Nephron progenitor cell (in vitro differentiated cells): Measurements from ENCODE around the gene SEC14L6.

Experiments used
- DNase-seq: peaks from one replicate; pipeline ENCODE4 v3.0.0; 2021
- H3K27ac Mint-ChIP-seq: 2 replicates; pipeline ENCODE4 v1.8.0; 2021; ENCODE audit warnings: mild to moderate bottlenecking, moderate library complexity, mixed read lengths
- H3K27me3 Mint-ChIP-seq: 2 replicates; pipeline ENCODE4 v1.8.0; 2021; ENCODE audit warnings: mild to moderate bottlenecking, low read depth, mixed read lengths; ENCODE audit not compliant: poor library complexity
- H3K36me3 Mint-ChIP-seq: 2 replicates; pipeline ENCODE4 v1.8.0; 2021; ENCODE audit warnings: low read depth, mixed read lengths
- H3K4me1 Mint-ChIP-seq: 2 replicates; pipeline ENCODE4 v1.8.0; 2021; ENCODE audit warnings: mixed read lengths
- H3K4me3 Mint-ChIP-seq: 2 replicates; pipeline ENCODE4 v1.8.0; 2021; ENCODE audit warnings: mild to moderate bottlenecking, moderate library complexity, mixed read lengths
- H3K9me3 Mint-ChIP-seq: 2 replicates; pipeline ENCODE4 v1.8.0; 2021; ENCODE audit warnings: mild to moderate bottlenecking, moderate library complexity, mixed read lengths
- CTCF ChIP-seq: fragments of 200-600 bp; sonication (generic); IDR thresholded peaks from 2 replicates; pipeline ENCODE4 v1.5.0; 2021; ENCODE audit warnings: antibody characterized with exemption

Gene SEC14L6

GRCh38 chr22:30574997-30575671 lies 28.6 kb upstream of the SEC14L6 start:
- Mint-ChIP-seq H3K4me1 (peaks cover 14% of the 10 kb centered on the region), H3K27me3 (peaks cover 25% of the 10 kb centered on the region), H3K4me3 (peak overlapping the region; percentile 79), H3K27ac (no peak overlapping the region), H3K9me3 (no peaks in the 10 kb centered on the region), H3K36me3 (peaks cover 16% of the 10 kb centered on the region)
- no peak for DNase-seq
- TF ChIP-seq CTCF: no peak

GRCh38 chr22:30574095-30574981 lies 27.8 kb upstream of the SEC14L6 start, which contains the start of gene GAL3ST1:
Gene GAL3ST1 (minus strand): TSS chr22:30574665. CDS start chr22:30557392, 17,273 bp downstream.
- no peak within 1 kb of the TSS for H3K27ac Mint-ChIP-seq
- no peak for TF ChIP-seq CTCF
- peaks cover 28% of the 10 kb centered on the region for H3K27me3 Mint-ChIP-seq
- peaks cover 14% of the 10 kb centered on the region for H3K4me1 Mint-ChIP-seq
- H3K4me3 Mint-ChIP-seq: peak within 1 kb of the TSS; percentile 79
- DNase-seq: peak; percentile 66
- no peaks in the 10 kb centered on the region for H3K9me3 Mint-ChIP-seq
- H3K36me3 Mint-ChIP-seq: peaks cover 14% of the 10 kb centered on the region

GRCh38 chr22:30573594-30574094 lies 27.1 kb upstream of the SEC14L6 start:
- Mint-ChIP-seq H3K36me3 (peaks cover 7% of the 10 kb centered on the region), H3K27me3 (peaks cover 28% of the 10 kb centered on the region), H3K9me3 (no peaks in the 10 kb centered on the region), H3K4me3 (peak overlapping the region; percentile 61), H3K4me1 (peaks cover 14% of the 10 kb centered on the region), H3K27ac (no peak overlapping the region)
- TF ChIP-seq CTCF: no peak
- DNase-seq: no peak

- peaks cover 19% of the 10 kb centered on the region for H3K4me1 Mint-ChIP-seq
- H3K27ac Mint-ChIP-seq: no peak overlapping the region
- DNase-seq: no peak
- peaks cover 28% of the 10 kb centered on the region for H3K27me3 Mint-ChIP-seq
- no peak overlapping the region for H3K4me3 Mint-ChIP-seq
- no peak for TF ChIP-seq CTCF
- H3K36me3 Mint-ChIP-seq: peaks cover 6% of the 10 kb centered on the region
- no peaks in the 10 kb centered on the region for H3K9me3 Mint-ChIP-seq
These were observed 26.5 kb upstream of the SEC14L6 start for GRCh38 chr22:30572840-30573593.

GRCh38 chr22:30572210-30572609 lies 25.7 kb upstream of the SEC14L6 start:
- no peak overlapping the region for H3K27ac Mint-ChIP-seq
- DNase-seq: no peak
- no peak overlapping the region for H3K4me3 Mint-ChIP-seq
- peaks cover 6% of the 10 kb centered on the region for H3K36me3 Mint-ChIP-seq
- H3K9me3 Mint-ChIP-seq: no peaks in the 10 kb centered on the region
- H3K4me1 Mint-ChIP-seq: peaks cover 22% of the 10 kb centered on the region
- peaks cover 28% of the 10 kb centered on the region for H3K27me3 Mint-ChIP-seq
- no peak for TF ChIP-seq CTCF
